CD4-positive, CD25-positive, alpha-beta regulatory T cell (primary cell): ENCODE measurements around the gene GOLGA6L7. TPM values are rescaled to one million over a fixed set of nuclear protein-coding genes. Genes with fewer than 3 reads are reported as not detected.
"Not testable (repeated sequence)": the region's sequence is repeated elsewhere in the genome, so short reads cannot be mapped to it uniquely, and the experiment has no call there.

Experiments used
- ATAC-seq, 2 donors: fragments of 150-1000 bp; cut with Tn5 transposase; one replicate each; pipeline ENCODE4 v1.10.0; 2021; ENCODE audit warnings: low read depth in 2 of 2, moderate number of reproducible peaks in 2 of 2, moderate library complexity in 1 of 2
- DNase-seq, 3 donors: peaks; one replicate each; pipeline versions ENCODE4 v3.0.0 to v3.0.0-alpha.2; 2012 to 2022; ENCODE audit warnings: mixed read lengths in 1 of 3
- H3K27ac ChIP-seq: one replicate; pipeline ENCODE4 v1.7.0; 2013; ENCODE audit warnings: mild to moderate bottlenecking, low read length; ENCODE audit not compliant: insufficient read depth, poor library complexity, severe bottlenecking
- H3K27me3 ChIP-seq: one replicate; pipeline ENCODE4 v1.7.0; 2013; ENCODE audit warnings: low read length; ENCODE audit not compliant: control insufficient read depth, insufficient read depth
- H3K36me3 ChIP-seq: one replicate; pipeline ENCODE4 v1.7.0; 2013; ENCODE audit warnings: mild to moderate bottlenecking, low read length, moderate library complexity; ENCODE audit not compliant: control insufficient read depth, insufficient read depth
- H3K4me1 ChIP-seq: 2 replicates; pipeline ENCODE4 v1.7.0; 2013; ENCODE audit warnings: mild to moderate bottlenecking, low read length; ENCODE audit not compliant: insufficient read depth, control insufficient read depth, poor library complexity, severe bottlenecking
- H3K4me3 ChIP-seq: one replicate; pipeline ENCODE4 v1.7.0; 2013; ENCODE audit warnings: low read depth, mild to moderate bottlenecking, low read length, moderate library complexity
- H3K9me3 ChIP-seq, 2 experiments: 1 replicate in 1 of 2; 2 replicates in 1 of 2; pipeline ENCODE4 v1.7.0; 2013; ENCODE audit warnings: low read length in 2 of 2, mild to moderate bottlenecking in 1 of 2, moderate library complexity in 1 of 2; ENCODE audit not compliant: control insufficient read depth in 2 of 2
- H3K27ac Mint-ChIP-seq, 3 donors: one replicate each; pipeline ENCODE4 v1.8.0; 2020 to 2022; ENCODE audit warnings: mild to moderate bottlenecking in 3 of 3, mixed read lengths in 3 of 3, moderate library complexity in 2 of 3
- H3K27me3 Mint-ChIP-seq: one replicate; pipeline ENCODE4 v1.8.0; 2022; ENCODE audit warnings: mild to moderate bottlenecking, mixed read lengths
- H3K36me3 Mint-ChIP-seq: one replicate; pipeline ENCODE4 v1.8.0; 2020; ENCODE audit warnings: mixed read lengths
- H3K4me1 Mint-ChIP-seq, 4 donors: one replicate each; pipeline ENCODE4 v1.8.0; 2020 to 2022; ENCODE audit warnings: mixed read lengths in 4 of 4, mild to moderate bottlenecking in 1 of 4
- H3K4me3 Mint-ChIP-seq, 4 donors: one replicate each; pipeline ENCODE4 v1.8.0; 2020 to 2022; ENCODE audit warnings: mild to moderate bottlenecking in 4 of 4, mixed read lengths in 4 of 4, moderate library complexity in 3 of 4
- H3K9me3 Mint-ChIP-seq, 7 donors: one replicate each; pipeline ENCODE4 v1.8.0; 2020 to 2022; ENCODE audit warnings: mixed read lengths in 7 of 7, mild to moderate bottlenecking in 3 of 7, moderate library complexity in 2 of 7
- polyA plus RNA-seq, 4 donors: library from polyadenylated mRNA; unstranded; fragments of 300-500 nt; fragmentation: Illumina TruSeq; gene quantifications; one replicate each; pipeline ENCODE4 v1.2.3, GENCODE V29; 2021
- total RNA-seq: library from RNA; stranded (reverse); gene quantifications from one replicate; pipeline ENCODE4 v1.2.3, GENCODE V29; 2022

GOLGA6L7 gene
- not detected for total RNA-seq
- not detected for polyA plus RNA-seq

DNA sequence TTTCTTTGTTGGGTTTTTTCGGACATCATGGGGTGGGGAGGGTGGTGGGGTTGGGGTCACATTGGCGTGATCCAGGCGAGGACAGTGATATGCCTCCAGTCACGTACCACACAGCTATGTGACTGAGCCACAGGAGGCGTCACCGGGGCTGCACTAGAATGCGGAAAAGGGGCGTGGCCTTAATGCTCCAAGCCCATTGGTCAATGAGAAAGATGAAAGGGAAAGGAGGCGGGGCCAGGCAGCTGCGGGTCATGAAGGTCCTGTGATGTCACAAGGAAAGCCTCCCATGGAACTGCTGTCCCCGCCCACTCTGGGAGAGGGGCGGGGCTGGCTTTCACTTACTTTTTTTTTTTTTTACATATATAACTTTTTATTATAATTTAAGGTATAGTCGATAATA is at the start of gene GOLGA6L7:
TSS of gene GOLGA6L7 (minus strand) at position 124 of the 400 bp plus-strand sequence. CDS start at position 29, 95 bp downstream.
- DNase-seq, H3K9me3 Mint-ChIP-seq, H3K27ac ChIP-seq, H3K36me3 ChIP-seq, H3K4me3 Mint-ChIP-seq, H3K9me3 ChIP-seq, H3K27me3 Mint-ChIP-seq, H3K36me3 Mint-ChIP-seq, H3K4me1 ChIP-seq, H3K27ac Mint-ChIP-seq, H3K27me3 ChIP-seq, H3K4me3 ChIP-seq, ATAC-seq, H3K4me1 Mint-ChIP-seq: not testable (repeated sequence)

GRCh38 chr15:28897861-28898585 is 49.6 kb upstream of the GOLGA6L7 start:
- no peak overlapping the region for H3K4me3 ChIP-seq
- H3K27me3 ChIP-seq = no peaks in the 10 kb centered on the region
- peaks cover 0 to 2% (median 0%) of the 10 kb centered on the region in 7 donors for H3K9me3 Mint-ChIP-seq
- peaks cover 0 to 70% (median 13%) of the 10 kb centered on the region in 4 donors for H3K4me1 Mint-ChIP-seq
- no peak overlapping the region for H3K27ac ChIP-seq
- no peaks in the 10 kb centered on the region for H3K4me1 ChIP-seq
- ATAC-seq (no peak), DNase-seq (no peak)
- H3K36me3 Mint-ChIP-seq = no peaks in the 10 kb centered on the region
- no peaks in the 10 kb centered on the region for H3K27me3 Mint-ChIP-seq
- H3K27ac Mint-ChIP-seq = peak overlapping the region in 1 of 3 donors; percentile 21
- no peaks in the 10 kb centered on the region for H3K9me3 ChIP-seq
- H3K36me3 ChIP-seq = no peaks in the 10 kb centered on the region
- peak overlapping the region in 2 of 4 donors; percentile 14 to 15 for H3K4me3 Mint-ChIP-seq

DNA sequence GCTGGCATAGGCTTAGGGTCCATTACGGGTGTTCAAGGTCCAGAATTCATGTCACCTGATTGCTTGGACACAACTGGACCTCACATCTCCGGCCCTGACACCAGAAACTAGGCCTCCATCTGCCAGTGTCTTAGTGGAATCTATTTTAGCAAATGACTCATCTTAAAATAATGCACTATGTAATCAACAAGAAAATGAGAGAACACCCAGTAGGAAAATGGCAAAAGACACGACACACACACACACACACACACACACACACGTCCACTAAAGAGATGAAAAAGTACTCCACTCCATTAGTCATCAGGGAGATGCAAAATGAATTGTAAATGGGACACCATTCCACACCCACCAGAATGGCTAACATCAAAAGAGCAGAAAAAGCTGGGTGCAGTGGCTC is 48.5 kb upstream of the GOLGA6L7 start:
- no peaks in the 10 kb centered on the region for H3K27me3 ChIP-seq
- H3K4me1 ChIP-seq = no peaks in the 10 kb centered on the region
- ATAC-seq (no peak), DNase-seq (no peak)
- peak overlapping the region; percentile 12 to 52 (median 34) for H3K27ac Mint-ChIP-seq
- no peaks in the 10 kb centered on the region for H3K36me3 ChIP-seq
- no peak overlapping the region for H3K4me3 Mint-ChIP-seq
- H3K36me3 Mint-ChIP-seq = no peaks in the 10 kb centered on the region
- H3K27ac ChIP-seq = no peak overlapping the region
- H3K4me1 Mint-ChIP-seq = peaks cover 0 to 72% (median 10%) of the 10 kb centered on the region in 4 donors
- H3K9me3 ChIP-seq = no peaks in the 10 kb centered on the region
- H3K27me3 Mint-ChIP-seq = no peaks in the 10 kb centered on the region
- no peak overlapping the region for H3K4me3 ChIP-seq
- peaks cover 0 to 2% (median 0%) of the 10 kb centered on the region in 7 donors for H3K9me3 Mint-ChIP-seq

DNA sequence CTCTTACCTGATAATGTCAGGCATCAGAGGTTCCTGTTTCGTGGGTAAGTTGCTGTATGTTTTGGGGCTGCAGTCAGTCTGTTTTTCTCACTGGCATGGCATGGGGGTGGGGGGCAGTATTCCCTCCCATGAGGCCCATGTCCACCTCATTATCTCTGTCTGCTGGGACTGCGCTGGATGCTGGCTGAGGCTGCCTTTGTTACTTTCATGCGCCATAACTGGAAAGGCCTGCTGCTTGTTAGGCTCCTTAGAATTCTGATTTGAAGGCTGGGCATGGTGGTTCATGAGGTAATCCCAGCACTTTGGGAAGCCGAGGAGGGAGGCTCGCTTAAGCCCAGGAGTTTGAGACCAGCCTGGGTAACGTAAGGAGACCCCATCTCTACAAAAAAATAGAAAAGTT is 47.1 kb upstream of the GOLGA6L7 start:
- no peak overlapping the region for H3K4me3 ChIP-seq
- H3K27me3 ChIP-seq = no peaks in the 10 kb centered on the region
- DNase-seq (no peak), ATAC-seq (no peak)
- H3K4me1 Mint-ChIP-seq = peaks cover 9 to 74% (median 17%) of the 10 kb centered on the region in 4 donors
- H3K9me3 ChIP-seq = no peaks in the 10 kb centered on the region
- H3K4me3 Mint-ChIP-seq = no peak overlapping the region
- peaks cover 0 to 2% (median 0%) of the 10 kb centered on the region in 7 donors for H3K9me3 Mint-ChIP-seq
- H3K27ac Mint-ChIP-seq = peak overlapping the region in 1 of 3 donors; percentile 51
- no peaks in the 10 kb centered on the region for H3K36me3 Mint-ChIP-seq
- no peaks in the 10 kb centered on the region for H3K27me3 Mint-ChIP-seq
- H3K27ac ChIP-seq = no peak overlapping the region
- no peaks in the 10 kb centered on the region for H3K36me3 ChIP-seq
- peaks cover 5% of the 10 kb centered on the region for H3K4me1 ChIP-seq

DNA sequence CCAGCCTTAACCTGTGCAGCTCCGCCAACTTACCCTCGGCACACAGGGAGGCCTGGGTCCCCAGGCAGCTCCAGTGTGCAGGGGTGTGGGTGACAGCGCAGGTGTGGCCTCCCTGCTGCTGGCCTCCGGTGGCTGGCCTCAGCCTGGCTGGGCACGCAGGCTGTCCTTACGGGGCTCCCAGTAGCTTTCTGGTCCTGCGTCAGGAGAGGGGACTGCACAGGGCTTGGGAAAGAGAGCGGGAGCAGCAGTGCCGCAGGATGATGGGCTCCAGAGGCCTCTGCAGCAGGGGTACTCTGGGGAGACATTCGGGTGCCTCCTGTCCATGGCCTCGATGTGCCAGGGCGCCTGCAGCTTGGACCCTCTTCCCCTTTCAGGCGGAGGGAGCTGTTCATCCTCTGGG is 46.7 kb upstream of the GOLGA6L7 start:
- Mint-ChIP-seq H3K4me1 (peaks cover 9 to 74% (median 21%) of the 10 kb centered on the region in 4 donors), H3K27ac (peak overlapping the region in 1 of 3 donors; percentile 51), H3K4me3 (no peak overlapping the region), H3K9me3 (peaks cover 0 to 2% (median 0%) of the 10 kb centered on the region in 7 donors), H3K27me3 (no peaks in the 10 kb centered on the region), H3K36me3 (no peaks in the 10 kb centered on the region)
- H3K4me3 ChIP-seq = no peak overlapping the region
- DNase-seq = no peak
- ATAC-seq = no peak
- no peak overlapping the region for H3K27ac ChIP-seq
- no peaks in the 10 kb centered on the region for H3K27me3 ChIP-seq
- H3K9me3 ChIP-seq = no peaks in the 10 kb centered on the region
- H3K4me1 ChIP-seq = peaks cover 10% of the 10 kb centered on the region
- no peaks in the 10 kb centered on the region for H3K36me3 ChIP-seq

GRCh38 chr15:28894631-28895030 is 46.2 kb upstream of the GOLGA6L7 start:
- Mint-ChIP-seq H3K27me3 (peaks cover 2% of the 10 kb centered on the region), H3K36me3 (no peaks in the 10 kb centered on the region), H3K4me3 (no peak overlapping the region), H3K4me1 (peaks cover 9 to 75% (median 24%) of the 10 kb centered on the region in 4 donors), H3K9me3 (peaks cover 0 to 2% (median 0%) of the 10 kb centered on the region in 7 donors), H3K27ac (peak overlapping the region in 2 of 3 donors; percentile 19 to 79)
- Histone ChIP-seq H3K4me1 (peaks cover 15% of the 10 kb centered on the region), H3K9me3 (no peaks in the 10 kb centered on the region), H3K36me3 (no peaks in the 10 kb centered on the region), H3K4me3 (no peak overlapping the region), H3K27ac (no peak overlapping the region), H3K27me3 (no peaks in the 10 kb centered on the region)
- DNase-seq (no peak), ATAC-seq (no peak)

DNA sequence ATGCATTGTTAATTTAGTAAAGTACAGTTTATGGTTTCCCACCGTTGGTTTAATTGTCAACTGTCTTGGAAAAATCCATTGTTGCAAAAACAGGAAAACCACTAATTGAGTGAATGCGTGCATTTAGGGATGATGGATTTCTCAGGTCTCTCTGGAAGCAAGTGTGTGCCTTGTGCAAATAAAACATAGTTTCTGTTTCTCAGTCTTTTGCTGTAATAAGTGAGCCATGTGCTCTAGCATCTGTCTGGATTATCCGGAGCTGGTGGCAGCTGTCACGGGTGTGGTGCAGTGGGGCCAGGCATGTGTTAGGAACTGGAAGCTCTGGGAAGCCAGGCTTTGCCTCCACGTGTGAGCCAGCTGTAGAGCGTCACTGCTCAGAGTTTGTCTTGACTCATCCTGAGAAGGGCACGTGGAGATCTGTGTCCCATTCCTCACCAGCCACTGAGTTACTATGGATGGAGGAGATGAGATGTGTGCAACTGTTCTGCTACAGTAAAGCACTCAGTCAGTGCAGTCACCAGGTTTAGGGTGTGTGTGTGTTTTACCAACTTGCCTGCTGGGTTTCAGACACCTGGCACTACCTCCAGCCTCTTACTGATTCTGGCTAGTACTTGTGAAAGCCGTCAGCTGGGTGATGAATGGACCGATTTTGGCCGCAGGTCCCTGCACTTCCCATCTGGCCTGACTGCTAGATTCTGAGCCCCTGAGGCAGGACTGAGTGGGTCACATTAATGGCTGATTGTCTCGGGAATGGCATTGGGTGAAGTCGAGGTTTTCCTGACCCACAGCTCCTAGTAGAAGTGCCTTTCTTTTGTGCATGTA is 44.6 kb upstream of the GOLGA6L7 start:
- peaks cover 24% of the 10 kb centered on the region for H3K4me1 ChIP-seq
- Mint-ChIP-seq H3K36me3 (no peaks in the 10 kb centered on the region), H3K4me3 (peak overlapping the region in 2 of 4 donors; percentile 1 to 43), H3K27me3 (peaks cover 6% of the 10 kb centered on the region), H3K4me1 (peaks cover 4 to 76% (median 24%) of the 10 kb centered on the region in 4 donors), H3K9me3 (peaks cover 0 to 2% (median 0%) of the 10 kb centered on the region in 7 donors), H3K27ac (peak overlapping the region; percentile 24 to 81 (median 61))
- ATAC-seq = no peak
- H3K27me3 ChIP-seq = no peaks in the 10 kb centered on the region
- H3K9me3 ChIP-seq = no peaks in the 10 kb centered on the region
- H3K36me3 ChIP-seq = no peaks in the 10 kb centered on the region
- no peak overlapping the region for H3K4me3 ChIP-seq
- no peak for DNase-seq
- no peak overlapping the region for H3K27ac ChIP-seq
